B cell (primary cell): ENCODE results near the gene PHPT1. TPM values are rescaled to one million over a fixed set of nuclear protein-coding genes. Genes with fewer than 3 reads are reported as not detected.

Source experiments
- ATAC-seq: fragments of 200-7000 bp; cut with Tn5 transposase; one replicate; pipeline ENCODE4 v1.10.0; 2021; ENCODE audit warnings: low read depth, mild to moderate bottlenecking, moderate number of reproducible peaks, moderate library complexity
- CTCF ChIA-PET: fragments of 350-600 bp; sonication (Branson Sonifier 250); formaldehyde crosslinking; loops from one replicate; lab custom pipeline; 2021; ENCODE audit warnings: antibody characterized with exemption, inconsistent platforms; lab: Charles Lee
- POLR2A ChIA-PET: fragments of 350-600 bp; sonication (Branson Sonifier 250); formaldehyde crosslinking; loops from one replicate; lab custom pipeline; 2021; ENCODE audit warnings: antibody characterized with exemption; lab: Charles Lee
- DNase-seq: peaks from one replicate; pipeline ENCODE4 v3.0.0; 2013
- H2AFZ ChIP-seq: 2 replicates; pipeline ENCODE4 v1.6.1; 2012; ENCODE audit warnings: mild to moderate bottlenecking, low read depth, low read length; ENCODE audit not compliant: insufficient read depth, poor library complexity, severe bottlenecking
- H3K27ac ChIP-seq, 2 donors: 1 replicate in 1 of 2; 2 replicates in 1 of 2; pipeline ENCODE4 v1.5.1; 2012 to 2013; ENCODE audit warnings: low read length in 2 of 2, mild to moderate bottlenecking in 2 of 2, moderate library complexity in 1 of 2
- H3K27me3 ChIP-seq, 4 experiments: fragments of 200-600 bp in 1 of 4; sonication (generic) in 1 of 4; replicated peaks in 1 of 4; 1 replicate in 2 of 4; 2 replicates in 2 of 4; pipeline versions ENCODE4 v1.6.1 to v1.7.0; 2013 to 2016; ENCODE audit warnings: low read length in 3 of 4, mild to moderate bottlenecking in 2 of 4, mixed read lengths in 1 of 4, moderate library complexity in 1 of 4; ENCODE audit not compliant: insufficient read depth in 4 of 4, control insufficient read depth in 3 of 4; ENCODE audit errors: control extremely low read depth in 1 of 4
- H3K36me3 ChIP-seq, 2 experiments: replicated peaks in 1 of 2; 1 replicate in 1 of 2; 2 replicates in 1 of 2; pipeline versions ENCODE4 v1.6.1 to v1.7.1; 2013; ENCODE audit warnings: low read length in 1 of 2; ENCODE audit not compliant: insufficient read depth in 2 of 2, control insufficient read depth in 1 of 2; ENCODE audit errors: control extremely low read depth in 1 of 2, extremely low read depth in 1 of 2
- H3K4me1 ChIP-seq, 2 donors: fragments of 200-600 bp in 1 of 2; sonication (generic) in 1 of 2; 1 replicate in 1 of 2; 2 replicates in 1 of 2; pipeline versions ENCODE4 v1.5.1 to v1.6.1; 2013 to 2017; ENCODE audit warnings: low read length in 2 of 2; ENCODE audit not compliant: control insufficient read depth in 2 of 2, insufficient read depth in 2 of 2
- H3K4me2 ChIP-seq: replicated peaks from 2 replicates; pipeline ENCODE3; 2012; ENCODE audit warnings: mild to moderate bottlenecking, low read depth, low read length; ENCODE audit not compliant: poor library complexity, severe bottlenecking
- H3K4me3 ChIP-seq, 5 experiments: fragments of 200-600 bp in 1 of 5; sonication (generic) in 1 of 5; 1 replicate in 3 of 5; 2 replicates in 2 of 5; pipeline versions ENCODE4 v1.5.1 to v1.7.0; 2011 to 2016; ENCODE audit warnings: low read length in 4 of 5, mild to moderate bottlenecking in 4 of 5, low read depth in 2 of 5, control low read depth in 1 of 5, moderate library complexity in 1 of 5; ENCODE audit not compliant: insufficient read depth in 1 of 5; ENCODE audit errors: control extremely low read depth in 1 of 5, extremely low read depth in 1 of 5
- H3K79me2 ChIP-seq: fragments of 200-600 bp; sonication (generic); one replicate; pipeline ENCODE4 v1.6.0; 2016; ENCODE audit warnings: low read length; ENCODE audit not compliant: control insufficient read depth, insufficient read depth
- H3K9ac ChIP-seq: fragments of 200-600 bp; sonication (generic); 2 replicates; pipeline ENCODE4 v1.6.1; 2017; ENCODE audit warnings: mild to moderate bottlenecking, low read length, moderate library complexity
- H3K9me3 ChIP-seq, 3 donors: one replicate each; pipeline versions ENCODE4 v1.6.1 to v1.7.1; 2013; ENCODE audit warnings: low read length in 2 of 3; ENCODE audit not compliant: control insufficient read depth in 2 of 3, insufficient read depth in 1 of 3; ENCODE audit errors: control extremely low read depth in 1 of 3
- H4K20me1 ChIP-seq: 2 replicates; pipeline ENCODE4 v1.6.0; 2012; ENCODE audit warnings: mild to moderate bottlenecking, low read length; ENCODE audit not compliant: insufficient read depth, control insufficient read depth, poor library complexity, severe bottlenecking
- H3K27ac Mint-ChIP-seq: one replicate; pipeline ENCODE4 v1.8.0; 2021; ENCODE audit warnings: mixed read lengths
- H3K27me3 Mint-ChIP-seq: one replicate; pipeline ENCODE4 v1.8.0; 2021; ENCODE audit warnings: mixed read lengths
- H3K4me1 Mint-ChIP-seq: one replicate; pipeline ENCODE4 v1.8.0; 2021; ENCODE audit warnings: mixed read lengths
- H3K4me3 Mint-ChIP-seq: one replicate; pipeline ENCODE4 v1.8.0; 2021; ENCODE audit warnings: mixed read lengths
- H3K9me3 Mint-ChIP-seq: one replicate; pipeline ENCODE4 v1.8.0; 2022; ENCODE audit warnings: mixed read lengths; ENCODE audit not compliant: insufficient read depth
- EZH2 ChIP-seq: IDR thresholded peaks from 2 replicates; pipeline ENCODE4 v1.6.1; 2012; ENCODE audit warnings: borderline replicate concordance, low read depth, mild to moderate bottlenecking, moderate library complexity, low read length; ENCODE audit not compliant: insufficient read depth, poor library complexity, severe bottlenecking
- WGBS: methylation state at CpG from one replicate; pipeline ENCODE4 v1.1.5; 2013; ENCODE audit warnings: missing lambda C conversion rate; ENCODE audit not compliant: insufficient coverage; 5-methylcytosine and 5-hydroxymethylcytosine counted together
- intact Hi-C: fragments of 100-400 bp; cut with micrococcal nuclease; formaldehyde crosslinking; loops from one replicate; pipeline ENCODE4 v1.10.0; 2022
- polyA plus RNA-seq: library from polyadenylated mRNA; depleted of rRNA; stranded (reverse); fragments of >200 nt; gene quantifications from 2 replicates; pipeline ENCODE4 v1.2.3, GENCODE V29; 2012
- total RNA-seq, 2 donors: library from RNA; stranded (reverse); fragments of 120-200 nt in 1 of 2; gene quantifications; 1 replicate in 1 of 2; 2 replicates in 1 of 2; pipeline versions ENCODE4 v1.2.3 to v1.2.4, GENCODE V29; 2013 to 2022
- TF ChIP-seq, protein P1 (sequence below): fragments of 200-600 bp; IDR thresholded peaks from one replicate; pipeline ENCODE4 v1.8.0; 2022; ENCODE audit warnings: antibody characterized with exemption, mild to moderate bottlenecking

The PHPT1 gene
- total and polyA plus RNA-seq, 2 donors (not counting 1 experiment from before 2014, with no cell fraction given), result 36.5 to 37.2 TPM

DNA sequence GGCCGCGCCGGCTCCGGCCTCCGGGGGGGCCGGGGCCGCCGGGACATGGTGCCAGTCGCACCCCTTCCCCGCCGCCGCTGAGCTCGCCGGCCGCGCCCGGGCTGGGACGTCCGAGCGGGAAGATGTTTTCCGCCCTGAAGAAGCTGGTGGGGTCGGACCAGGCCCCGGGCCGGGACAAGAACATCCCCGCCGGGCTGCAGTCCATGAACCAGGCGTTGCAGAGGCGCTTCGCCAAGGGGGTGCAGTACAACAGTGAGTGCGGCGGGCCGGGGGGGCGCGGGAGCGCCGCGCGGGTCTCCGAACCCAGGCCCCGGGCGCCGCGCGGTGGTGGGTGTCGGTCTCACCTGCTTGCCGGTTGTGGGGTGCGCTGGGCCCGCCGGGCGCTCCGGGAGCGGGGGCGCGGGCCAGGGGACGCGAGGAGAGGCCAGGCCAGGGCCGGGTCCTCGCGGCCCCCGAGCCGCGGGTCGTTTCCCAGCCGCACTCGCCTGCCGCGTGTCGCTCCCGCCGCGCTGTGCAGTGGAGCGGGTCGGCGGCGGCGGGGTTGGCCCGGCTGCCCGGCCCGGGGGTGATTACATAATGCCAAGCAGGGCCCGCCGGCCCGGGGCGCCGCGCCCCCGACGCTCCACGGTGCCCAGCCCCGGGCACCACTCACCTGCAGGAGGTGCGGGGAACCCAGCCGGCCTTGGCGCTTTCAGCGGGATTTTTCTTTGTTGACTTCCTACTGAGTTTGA lies 41.0 kb upstream of the PHPT1 start:
- no peaks in the 10 kb centered on the region for H3K27me3 ChIP-seq
- peak overlapping the region; percentile 83 for H3K27ac Mint-ChIP-seq
- peak overlapping the region in 1 of 2 donors; percentile 18 for H3K27ac ChIP-seq
- ChIA-PET POLR2A (interaction anchor here (0.7 to 1.2 kb wide), 2 partner anchors 34 to 226 kb away, joined by 3 to 5 read pairs; partner anchors contain the start of gene AJM1), CTCF (interaction anchor here (1.4 to 3.7 kb wide), 7 partner anchors 15 to 238 kb away, joined by 3 to 15 read pairs (median 7); partner anchors contain the start of genes AJM1 and TMEM141)
- no peaks in the 10 kb centered on the region for H3K9me3 Mint-ChIP-seq
- H3K4me3 ChIP-seq, result peak overlapping the region; percentile 42 to 97 (median 75)
- peaks cover 52% of the 10 kb centered on the region for H3K79me2 ChIP-seq
- no peak for TF ChIP-seq EZH2
- TF ChIP-seq, protein P1, sequence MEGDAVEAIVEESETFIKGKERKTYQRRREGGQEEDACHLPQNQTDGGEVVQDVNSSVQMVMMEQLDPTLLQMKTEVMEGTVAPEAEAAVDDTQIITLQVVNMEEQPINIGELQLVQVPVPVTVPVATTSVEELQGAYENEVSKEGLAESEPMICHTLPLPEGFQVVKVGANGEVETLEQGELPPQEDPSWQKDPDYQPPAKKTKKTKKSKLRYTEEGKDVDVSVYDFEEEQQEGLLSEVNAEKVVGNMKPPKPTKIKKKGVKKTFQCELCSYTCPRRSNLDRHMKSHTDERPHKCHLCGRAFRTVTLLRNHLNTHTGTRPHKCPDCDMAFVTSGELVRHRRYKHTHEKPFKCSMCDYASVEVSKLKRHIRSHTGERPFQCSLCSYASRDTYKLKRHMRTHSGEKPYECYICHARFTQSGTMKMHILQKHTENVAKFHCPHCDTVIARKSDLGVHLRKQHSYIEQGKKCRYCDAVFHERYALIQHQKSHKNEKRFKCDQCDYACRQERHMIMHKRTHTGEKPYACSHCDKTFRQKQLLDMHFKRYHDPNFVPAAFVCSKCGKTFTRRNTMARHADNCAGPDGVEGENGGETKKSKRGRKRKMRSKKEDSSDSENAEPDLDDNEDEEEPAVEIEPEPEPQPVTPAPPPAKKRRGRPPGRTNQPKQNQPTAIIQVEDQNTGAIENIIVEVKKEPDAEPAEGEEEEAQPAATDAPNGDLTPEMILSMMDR, result peak; percentile 22
- H3K9me3 ChIP-seq, result no peaks in the 10 kb centered on the region
- peaks cover 29% of the 10 kb centered on the region for H4K20me1 ChIP-seq
- H3K4me1 ChIP-seq, result peaks cover 19 to 21% of the 10 kb centered on the region in 2 donors
- peaks cover 0 to 14% of the 10 kb centered on the region in 2 experiments for H3K36me3 ChIP-seq
- WGBS, result under 1% methylated on average over 92 of the region's 93 CpGs
- H3K4me1 Mint-ChIP-seq, result peaks cover 35% of the 10 kb centered on the region
- intact Hi-C loops, result no loop called here
- peak overlapping the region; percentile 77 for H3K9ac ChIP-seq
- peak overlapping the region; percentile 86 for H3K4me2 ChIP-seq
- ATAC-seq (peak; percentile 32), DNase-seq (no peak)
- H3K27me3 Mint-ChIP-seq, result no peaks in the 10 kb centered on the region
- peak overlapping the region; percentile 93 for H2AFZ ChIP-seq
- H3K4me3 Mint-ChIP-seq, result peak overlapping the region; percentile 82

DNA sequence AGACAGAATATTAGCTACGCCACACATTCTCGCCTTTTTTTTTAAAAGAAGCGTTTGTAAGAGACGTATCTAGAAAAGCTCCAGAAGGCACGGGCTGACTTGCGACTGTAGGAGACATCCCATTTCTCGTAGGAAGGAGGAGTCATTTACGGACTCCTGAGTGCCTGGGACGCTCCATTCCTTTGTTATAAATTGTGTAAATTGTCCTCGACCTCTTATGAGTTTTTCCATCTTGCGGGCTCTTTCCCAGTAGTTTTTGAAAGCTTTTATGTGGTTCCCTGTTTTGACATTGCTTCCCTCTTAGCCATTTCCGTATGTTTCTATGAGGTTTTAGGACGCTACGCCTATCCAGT lies 40.4 kb upstream of the PHPT1 start:
- POLR2A ChIA-PET, result no interaction called here
- H3K27ac Mint-ChIP-seq, result peak overlapping the region; percentile 64
- H3K36me3 ChIP-seq, result peaks cover 0 to 14% of the 10 kb centered on the region in 2 experiments
- no peaks in the 10 kb centered on the region for H3K27me3 Mint-ChIP-seq
- H3K9ac ChIP-seq, result peak overlapping the region; percentile 77
- peak overlapping the region; percentile 26 to 97 (median 75) for H3K4me3 ChIP-seq
- peak overlapping the region; percentile 80 for H3K4me3 Mint-ChIP-seq
- H3K79me2 ChIP-seq, result peaks cover 57% of the 10 kb centered on the region
- H3K27ac ChIP-seq, result peak overlapping the region in 1 of 2 donors; percentile 18
- H3K4me1 Mint-ChIP-seq, result peaks cover 35% of the 10 kb centered on the region
- peaks cover 29% of the 10 kb centered on the region for H4K20me1 ChIP-seq
- intact Hi-C loops, result no loop called here
- no peak for TF ChIP-seq EZH2
- TF ChIP-seq, protein P1, result no peak
- peak overlapping the region; percentile 86 for H3K4me2 ChIP-seq
- ATAC-seq (no peak), DNase-seq (no peak)
- no peaks in the 10 kb centered on the region for H3K27me3 ChIP-seq
- H3K9me3 Mint-ChIP-seq, result no peaks in the 10 kb centered on the region
- peak overlapping the region; percentile 93 for H2AFZ ChIP-seq
- CTCF ChIA-PET, result interaction anchor here (1.5 to 3.7 kb wide), 3 partner anchors 16 to 238 kb away, joined by 3 to 14 read pairs (median 5); no protein-coding TSS in a partner anchor
- H3K4me1 ChIP-seq, result peaks cover 19 to 21% of the 10 kb centered on the region in 2 donors
- H3K9me3 ChIP-seq, result no peaks in the 10 kb centered on the region
- 2% methylated on average over 9 of the region's 14 CpGs for WGBS
